GM21737 (cell line): Measurements from ENCODE around the gene EHMT1.

Experiments used
- ATAC-seq: cut with Tn5 transposase; IDR thresholded peaks from one replicate; pipeline ENCODE4 v1.9.1; 2021; ENCODE audit warnings: mild to moderate bottlenecking, moderate library complexity; ENCODE audit not compliant: unreplicated experiment

EHMT1 gene

GRCh38 chr9:137734181-137734580, 115.4 kb downstream of the EHMT1 start:
- ATAC-seq: no peak

DNA sequence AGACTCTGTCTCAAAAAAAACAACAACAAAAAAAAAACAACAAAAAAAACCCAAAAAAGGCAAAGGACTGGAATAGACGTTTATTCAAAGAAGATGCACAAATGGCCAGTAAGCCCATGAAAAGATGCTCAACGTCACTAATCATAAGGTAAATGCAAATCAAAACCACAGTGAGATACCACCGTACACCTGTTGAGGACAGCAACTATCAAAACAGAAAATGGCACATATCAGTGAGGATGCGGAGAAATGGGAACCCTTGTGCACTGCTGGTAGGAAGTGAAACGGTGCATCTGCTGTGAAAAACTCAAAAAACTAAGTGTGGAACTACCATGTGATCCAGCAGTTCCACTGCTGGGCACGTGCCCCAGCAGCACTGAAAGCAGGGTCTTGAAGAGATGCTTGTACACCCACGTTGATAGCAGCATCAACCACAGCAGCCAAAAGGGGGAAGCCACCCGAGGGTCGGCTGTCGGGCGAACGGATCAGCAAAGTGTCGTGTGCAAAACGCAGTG, 119.4 kb downstream of the EHMT1 start:
- peak; percentile 84 for ATAC-seq

GRCh38 chr9:137738703-137739102, 119.9 kb downstream of the EHMT1 start:
- ATAC-seq: no peak

- ATAC-seq: no peak
These were observed 120.8 kb downstream of the EHMT1 start for GRCh38 chr9:137739371-137740309.

DNA sequence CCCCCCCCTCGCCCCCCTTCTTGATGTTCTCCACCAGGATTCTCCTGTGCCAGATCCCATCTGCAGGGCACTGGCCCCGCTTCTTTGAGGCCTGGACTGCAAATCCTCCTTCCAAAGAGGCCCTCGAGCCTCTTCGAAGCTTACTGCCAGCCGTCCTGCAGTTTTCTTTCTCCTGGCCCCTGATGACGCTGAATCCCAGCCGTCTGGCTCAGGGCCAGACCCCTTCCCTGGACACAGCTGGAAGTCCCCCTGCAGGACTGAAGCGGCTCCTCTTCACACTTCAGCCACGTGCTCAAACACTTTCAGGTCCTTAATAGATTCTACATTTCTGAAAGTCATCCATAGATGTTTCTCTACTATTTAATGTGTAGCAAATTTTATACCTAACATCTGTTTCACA, 121.5 kb downstream of the EHMT1 start:
- ATAC-seq: no peak

DNA sequence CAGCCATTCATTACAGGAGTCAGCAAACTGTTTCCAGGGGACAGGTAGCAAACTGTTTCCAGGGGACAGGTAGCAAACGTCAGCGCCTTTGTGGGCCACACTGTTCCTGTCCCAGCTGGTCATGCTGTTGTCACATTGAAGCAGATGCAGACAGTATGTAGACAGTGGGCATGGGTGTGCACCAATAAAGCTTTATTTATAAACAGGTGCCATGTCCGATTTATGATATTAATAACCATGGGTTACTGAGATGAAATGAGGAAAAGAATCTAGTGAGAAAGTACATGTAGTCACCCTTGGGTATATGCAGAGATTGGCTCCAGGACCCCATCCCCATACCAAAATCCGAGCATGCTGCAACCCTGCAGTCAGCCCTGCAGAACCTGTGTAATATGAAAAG, 122.5 kb downstream of the EHMT1 start:
- ATAC-seq: no peak

GRCh38 chr9:137742698-137743097, 123.9 kb downstream of the EHMT1 start:
- ATAC-seq: no peak

- no peak for ATAC-seq
These were observed 124.9 kb downstream of the EHMT1 start for GRCh38 chr9:137743695-137744094.

GRCh38 chr9:137744632-137745183, 125.9 kb downstream of the EHMT1 start:
- no peak for ATAC-seq

DNA sequence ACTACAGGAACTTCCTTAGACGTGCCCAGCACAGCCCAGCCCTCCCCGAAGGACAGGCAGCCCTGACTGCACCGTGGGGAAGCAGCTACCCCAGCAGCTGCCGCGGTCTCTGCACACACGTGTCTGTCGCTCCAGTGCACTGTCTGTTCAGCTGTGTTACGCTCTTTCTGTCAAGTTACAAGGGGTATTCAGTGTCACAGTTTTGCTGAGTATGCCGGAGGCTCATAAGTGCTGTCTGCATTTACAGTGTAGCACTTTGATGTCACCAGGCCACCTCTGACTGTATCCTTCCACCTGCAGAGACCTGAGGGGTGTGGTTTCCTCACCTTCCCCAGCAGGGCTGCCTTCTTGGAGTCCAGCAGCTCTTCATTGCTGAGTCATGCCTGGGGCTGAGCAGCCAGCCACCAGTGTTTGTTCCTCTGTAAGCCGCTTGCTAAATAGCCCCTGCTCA, 126.8 kb downstream of the EHMT1 start:
- ATAC-seq: peak; percentile 56

DNA sequence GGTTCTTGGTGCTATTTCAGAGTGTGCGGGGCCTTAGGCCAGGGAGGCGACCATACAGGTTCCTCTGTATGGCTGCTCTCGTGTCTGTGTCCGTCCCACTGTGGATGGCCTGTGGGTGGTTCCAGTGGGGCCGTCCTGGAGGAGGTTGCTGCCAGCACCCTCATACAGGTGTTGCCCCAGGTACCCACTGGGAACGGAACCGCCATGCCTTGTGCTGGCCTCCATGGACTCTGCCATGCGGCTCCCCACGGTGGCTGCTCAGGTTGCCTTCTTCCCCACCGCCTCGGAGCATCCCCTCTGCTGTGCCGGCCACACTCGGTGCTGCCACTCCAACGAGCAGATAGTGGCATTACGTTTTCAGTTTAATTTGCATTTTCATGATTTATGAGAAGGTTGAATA, 129.5 kb downstream of the EHMT1 start:
- no peak for ATAC-seq

GRCh38 chr9:137748741-137749140, 129.9 kb downstream of the EHMT1 start:
- ATAC-seq: no peak

- no peak for ATAC-seq
These were observed 130.7 kb downstream of the EHMT1 start for GRCh38 chr9:137749511-137749910.

DNA sequence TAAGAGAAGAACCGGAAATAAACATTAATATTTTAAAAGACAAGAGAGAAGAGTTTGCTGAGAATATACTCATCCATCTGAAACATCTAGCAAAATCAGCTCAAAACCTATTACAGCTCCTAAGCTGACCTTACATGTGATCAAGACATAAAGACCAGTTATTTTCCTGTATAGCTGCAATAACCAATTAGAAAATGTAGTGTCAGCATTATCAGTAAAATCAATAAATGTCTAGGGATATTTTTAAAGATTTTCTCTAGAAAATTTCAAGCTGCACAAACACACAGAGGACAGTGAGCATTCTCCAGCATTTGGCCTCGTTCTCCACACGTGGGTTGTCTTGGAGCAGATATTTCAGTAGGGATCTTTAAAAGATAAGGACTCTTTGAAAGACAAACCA, 131.2 kb downstream of the EHMT1 start:
- ATAC-seq: no peak

DNA sequence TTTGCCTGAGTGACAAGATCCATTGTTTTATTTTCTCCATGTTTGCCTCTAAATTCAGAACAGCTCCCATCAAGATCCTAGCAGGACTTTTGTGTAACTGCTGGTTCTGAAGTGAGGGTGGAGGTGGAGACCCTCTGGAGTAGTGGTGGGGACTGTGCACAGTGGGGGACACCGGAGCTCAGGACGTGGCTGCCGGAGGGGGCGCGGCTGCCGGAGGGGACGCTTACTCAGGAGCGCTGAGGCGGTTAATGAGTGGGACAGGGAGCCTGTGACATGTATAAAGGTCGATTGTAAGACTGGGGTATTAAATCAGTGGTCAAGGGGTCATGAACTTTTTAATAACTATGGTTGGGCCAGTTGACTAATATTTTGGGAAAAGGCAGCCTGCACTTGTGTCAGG, 131.8 kb downstream of the EHMT1 start:
- no peak for ATAC-seq

DNA sequence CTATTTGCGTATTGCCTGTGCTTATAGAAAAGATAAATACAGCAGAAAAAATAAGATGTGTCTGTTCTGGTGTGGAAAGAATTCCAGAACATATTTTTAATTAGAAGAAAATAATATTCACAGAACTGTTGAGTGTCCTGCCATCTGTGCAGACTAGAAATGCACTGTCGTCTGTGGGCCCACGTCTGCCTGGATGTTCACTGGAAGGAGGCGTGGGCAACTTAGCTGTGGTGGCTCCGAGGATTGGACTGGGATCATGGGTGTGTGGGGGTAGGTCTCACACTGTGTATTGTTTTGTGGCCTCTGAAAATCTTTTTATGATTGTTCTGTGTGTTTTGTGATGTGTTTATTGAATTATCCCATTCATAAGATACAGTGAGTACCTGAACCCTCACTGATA, 132.8 kb downstream of the EHMT1 start:
- ATAC-seq: no peak

DNA sequence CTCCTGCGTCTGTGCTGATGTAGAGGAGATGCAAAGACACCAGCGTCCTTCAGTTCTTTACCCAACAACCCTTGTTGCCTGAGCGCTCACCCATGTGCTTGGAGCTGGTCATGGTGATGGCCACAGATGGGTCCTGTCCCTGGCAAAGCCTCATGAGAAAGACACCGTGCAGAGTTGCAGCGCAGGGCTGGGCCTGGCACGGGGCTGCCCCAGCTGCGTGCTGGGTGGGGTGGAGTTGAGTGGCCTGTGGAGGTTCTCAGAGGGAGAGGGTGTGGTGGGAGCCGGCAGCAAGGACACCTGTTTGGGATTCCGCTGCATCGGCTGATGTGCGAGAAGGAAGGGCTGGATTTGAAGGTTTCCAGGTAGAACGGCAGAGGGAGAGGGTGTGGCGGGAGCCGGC, 133.6 kb downstream of the EHMT1 start:
- ATAC-seq: no peak

DNA sequence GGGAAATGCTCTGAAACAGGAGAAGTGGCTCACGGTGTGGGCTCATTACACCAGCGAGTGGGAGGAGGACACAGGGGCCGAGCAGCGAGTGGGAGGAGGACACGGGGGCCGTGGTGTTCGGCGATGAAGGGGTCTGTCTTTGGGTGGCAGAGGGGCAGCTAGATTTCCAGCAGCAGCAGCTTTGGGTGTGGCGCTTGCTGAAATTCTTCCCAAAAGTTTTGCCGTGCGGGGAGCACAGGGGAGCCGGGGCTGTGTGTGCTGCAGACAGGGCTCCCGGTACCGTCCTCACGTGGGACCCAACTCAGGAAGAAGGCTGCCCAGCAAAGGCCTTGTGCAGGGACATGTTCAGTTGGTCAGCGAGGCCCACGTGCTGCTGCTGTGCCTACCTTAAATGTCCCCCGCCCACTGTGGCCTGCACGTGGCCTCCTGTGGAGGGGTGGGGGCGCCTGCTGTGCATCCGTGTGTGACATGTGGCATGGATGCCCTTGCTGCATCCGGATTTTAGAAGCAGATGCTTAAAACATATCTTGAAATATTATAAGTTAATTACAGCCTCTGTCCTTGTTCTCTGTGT, 134.5 kb downstream of the EHMT1 start:
- ATAC-seq: no peak

DNA sequence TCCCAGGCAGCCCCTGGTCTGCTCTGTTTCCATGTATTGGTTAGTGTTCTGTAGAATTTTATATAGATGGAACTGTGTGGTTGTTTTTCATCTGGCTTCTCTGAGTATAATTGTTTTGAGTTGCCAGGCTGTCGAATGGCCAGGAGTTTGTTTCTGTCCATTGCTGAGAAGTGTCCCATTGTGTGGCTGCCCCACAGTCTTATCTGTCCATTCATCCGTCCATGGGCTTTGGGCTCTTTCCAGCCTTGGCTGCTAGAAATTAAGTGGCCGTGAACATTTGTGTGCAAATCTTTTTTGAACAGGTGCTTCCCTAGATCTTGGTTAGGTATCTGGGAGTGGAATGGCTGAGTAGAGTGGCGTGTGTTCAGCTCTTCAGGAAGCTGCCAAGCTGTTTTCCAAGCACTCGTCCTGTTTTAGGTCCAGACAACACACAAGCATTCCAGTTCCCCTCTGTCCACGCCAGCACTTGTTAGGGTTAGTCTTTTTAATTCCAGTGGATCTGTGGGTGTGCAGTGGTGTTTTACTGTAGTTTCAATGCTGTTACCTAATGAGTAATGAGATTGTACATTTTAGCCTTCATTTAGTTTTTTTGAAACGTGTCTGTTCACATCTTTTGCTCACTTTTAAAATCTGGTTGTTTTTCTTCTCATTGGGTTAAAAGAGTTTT, 136.6 kb downstream of the EHMT1 start:
- no peak for ATAC-seq

DNA sequence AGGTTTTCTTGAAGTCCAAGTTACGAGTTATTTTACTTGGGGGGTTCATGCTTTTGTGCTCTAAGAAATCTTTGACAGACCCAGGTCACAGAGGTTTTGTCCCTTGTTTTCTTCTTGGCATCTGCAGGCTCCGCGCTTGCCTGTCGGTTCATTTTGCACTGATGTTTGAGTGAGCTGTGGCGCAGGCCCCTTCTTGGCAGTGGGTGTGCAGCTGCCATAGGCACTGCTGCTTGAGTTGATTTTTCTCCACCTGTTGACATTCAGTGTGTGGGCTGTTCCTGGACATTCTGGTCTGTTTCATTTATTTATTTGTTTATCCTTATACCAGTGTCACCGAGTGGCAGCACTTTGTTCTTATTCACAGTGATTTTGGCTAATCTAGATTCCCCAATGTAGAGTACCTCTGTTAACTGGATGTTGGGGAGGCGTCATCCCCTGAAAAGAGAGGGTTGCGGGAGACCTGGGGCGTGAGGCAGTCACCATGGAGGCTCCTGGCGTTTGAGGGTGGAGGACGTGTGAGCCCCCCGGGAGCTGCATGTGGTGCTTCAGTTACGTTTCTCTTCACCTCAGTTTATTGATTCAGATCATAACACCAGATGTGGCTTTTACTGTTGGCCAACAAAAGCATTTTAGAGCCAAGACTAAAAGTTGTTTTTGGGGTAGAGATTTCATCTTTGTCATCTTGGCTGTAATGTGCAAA, 137.4 kb downstream of the EHMT1 start:
- ATAC-seq: no peak

DNA sequence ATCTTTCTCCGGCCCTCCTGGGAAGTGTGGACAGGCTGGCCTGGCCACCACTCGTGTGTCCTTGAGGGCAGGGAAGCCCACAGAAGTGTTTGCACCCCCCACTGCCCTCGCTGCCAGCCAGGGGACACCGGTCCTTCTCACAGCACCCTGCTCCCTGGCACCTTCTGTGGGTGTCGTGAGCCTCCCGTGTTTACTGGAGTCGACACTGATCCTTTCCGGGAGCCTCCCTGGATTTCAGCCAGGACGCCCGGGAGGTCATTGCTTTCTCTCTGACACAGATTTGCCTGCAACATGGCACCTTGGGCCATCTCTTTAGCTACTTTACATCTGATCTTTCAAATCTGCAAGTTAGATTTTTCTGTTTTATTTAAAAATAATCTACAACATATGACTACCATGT, 138.3 kb downstream of the EHMT1 start:
- ATAC-seq: no peak
